Measurements from ENCODE around the gene RALY. TPM values are rescaled to one million over a fixed set of nuclear protein-coding genes. Genes with fewer than 3 reads are reported as not detected.

Gene RALY
- total and polyA plus RNA-seq, 10 of the 15 experiments (the other 5 are each of a cell fraction or from before 2014, with no cell fraction given) = 1.2 to 246 (median 137) TPM

GRCh38 chr20:34012735-34013134 lies 19.0 kb downstream of the RALY start (continued):
- TF ChIP-seq CEBPZ (IDR thresholded peaks at IDR 0.05; ENCODE audit: low read depth, low read length) (no peak), SMARCA5 (IDR thresholded peaks at IDR 0.05) (no peak), CUX1 (IDR thresholded peaks at IDR 0.05; ENCODE audit: insufficient replicate concordance, low read depth, low read length) (no peak), SMAD5 (IDR thresholded peaks at IDR 0.05; ENCODE audit: low read depth) (no peak), POLR2AphosphoS2 (IDR thresholded peaks at IDR 0.05; ENCODE audit: low read depth, low read length) (no peak), JUND (IDR thresholded peaks at IDR 0.05; ENCODE audit: low read depth, low read length) (no peak)

Measured in GM12878 (cell line).